Measurements from ENCODE around the gene AOPEP. TPM values are rescaled to one million over a fixed set of nuclear protein-coding genes. Genes with fewer than 3 reads are reported as not detected.

The AOPEP gene
- total RNA-seq, 1 donor from 2014 or later, result 32.1 TPM

DNA sequence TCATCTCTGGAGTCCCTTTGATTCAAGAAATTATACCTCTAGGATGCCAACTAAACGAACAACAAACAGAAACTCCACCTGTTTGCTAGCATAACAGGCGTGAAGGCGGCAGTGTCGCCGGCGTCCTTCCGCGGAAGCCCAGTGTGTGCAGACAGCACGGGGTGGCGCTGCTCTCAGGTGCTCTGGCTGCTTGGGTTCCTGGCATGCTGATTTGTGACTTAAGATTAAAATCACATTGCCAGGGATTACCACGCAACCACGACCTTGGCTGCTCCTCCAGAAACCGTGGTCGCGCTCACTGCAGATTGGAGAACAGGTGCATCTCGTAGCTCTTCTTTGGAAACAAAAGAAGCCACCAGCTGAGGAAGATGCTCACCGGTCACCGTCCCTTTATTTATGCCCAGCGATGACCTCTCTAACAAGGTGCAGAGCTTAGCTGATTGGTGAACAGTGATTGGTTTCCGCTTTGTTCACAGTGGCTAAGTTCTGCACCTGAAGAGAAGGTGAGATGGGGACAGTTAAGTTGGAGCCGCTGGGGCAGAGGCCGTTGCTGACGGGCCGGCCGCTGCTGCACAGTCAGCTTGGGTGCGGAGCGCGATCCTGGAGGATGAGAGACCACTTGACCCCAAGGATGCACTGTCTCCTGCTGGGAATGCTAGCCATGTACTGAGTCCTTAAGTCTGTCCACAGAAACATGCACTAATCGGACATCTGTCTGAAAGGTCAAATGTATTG is 358.7 kb downstream of the AOPEP start:
- no peak for DNase-seq

DNA sequence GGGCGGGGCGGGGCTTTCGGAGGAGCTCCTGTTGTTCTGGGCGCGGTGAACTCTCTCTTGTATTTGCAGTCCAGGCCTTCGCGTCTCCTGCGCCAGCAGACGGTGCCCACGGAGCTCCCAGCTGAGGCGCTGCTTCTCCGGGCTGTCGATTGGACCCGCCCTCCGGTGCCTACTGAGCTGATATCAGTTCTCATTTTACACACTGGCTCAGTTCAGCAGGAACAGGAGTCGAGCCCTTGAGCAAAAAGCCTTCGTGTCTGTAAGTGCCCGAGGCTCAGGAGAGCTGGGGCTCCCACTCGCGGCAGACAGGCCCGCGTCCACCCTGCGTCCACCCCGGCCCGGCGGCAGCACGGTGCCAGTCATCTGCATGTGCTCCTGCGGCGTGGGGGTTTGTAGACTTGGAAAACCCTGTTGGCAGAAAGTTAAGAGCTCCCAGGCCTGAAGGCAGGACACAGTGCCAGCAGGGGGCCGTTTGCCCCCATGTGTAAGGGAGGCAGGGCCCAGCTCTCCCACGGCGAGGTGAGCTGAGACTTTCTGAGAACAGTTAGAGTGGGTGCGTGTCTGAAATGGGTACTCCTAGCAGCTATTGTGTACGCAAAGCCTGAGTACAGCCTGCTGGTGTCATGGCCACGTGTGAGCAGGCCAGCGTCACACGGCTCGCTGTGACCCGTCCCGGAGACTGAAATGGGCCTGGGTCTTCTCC is 359.5 kb downstream of the AOPEP start:
- no peak for DNase-seq

DNA sequence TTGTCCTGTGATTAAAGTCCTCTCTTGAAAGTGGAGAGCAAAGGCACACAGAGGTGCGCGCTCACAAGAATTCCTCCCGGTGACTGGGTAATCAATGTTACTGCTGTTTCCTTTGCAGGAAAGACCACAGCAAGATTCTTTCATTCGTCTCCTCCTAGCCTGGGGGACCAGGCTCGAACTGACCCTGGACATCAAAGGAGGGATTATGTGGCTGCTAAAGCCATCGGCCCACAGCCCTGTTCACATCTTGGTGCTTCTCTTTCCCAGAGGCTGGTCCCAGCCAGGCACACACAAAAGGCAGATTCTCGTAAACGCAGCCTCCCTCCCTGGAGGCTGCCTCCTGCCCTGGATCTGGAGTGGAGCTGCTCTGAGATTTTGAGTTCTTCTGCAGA is 360.1 kb downstream of the AOPEP start:
- no peak for DNase-seq

DNA sequence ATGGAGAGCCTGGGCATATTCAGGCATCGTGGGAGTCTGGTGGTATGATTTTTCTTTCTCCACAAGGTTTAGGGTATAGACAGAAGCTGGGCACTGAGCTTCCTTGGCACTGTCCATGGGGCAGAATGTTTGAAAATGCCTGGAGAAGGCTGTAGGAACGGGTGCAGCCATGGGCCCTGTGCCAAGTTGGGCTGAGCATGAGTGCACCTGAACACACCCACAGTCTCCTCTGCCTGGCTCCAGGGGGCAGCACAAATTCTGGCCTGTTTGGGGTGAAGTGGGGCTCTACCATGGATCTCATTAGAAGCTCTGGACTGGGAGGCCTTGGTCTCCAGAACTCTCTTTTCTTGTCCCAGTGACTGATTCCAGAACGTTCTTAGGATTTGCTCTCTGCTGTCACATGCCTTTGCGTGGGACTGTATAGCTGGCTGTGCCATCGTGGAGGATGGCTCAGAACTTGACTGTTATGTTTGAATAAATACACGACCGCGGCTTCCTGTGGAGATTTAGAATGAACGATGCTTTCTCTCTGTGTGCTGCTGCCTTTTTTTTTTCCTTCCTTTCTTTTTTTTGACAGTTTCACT is 361.3 kb downstream of the AOPEP start:
- no peak for DNase-seq

DNA sequence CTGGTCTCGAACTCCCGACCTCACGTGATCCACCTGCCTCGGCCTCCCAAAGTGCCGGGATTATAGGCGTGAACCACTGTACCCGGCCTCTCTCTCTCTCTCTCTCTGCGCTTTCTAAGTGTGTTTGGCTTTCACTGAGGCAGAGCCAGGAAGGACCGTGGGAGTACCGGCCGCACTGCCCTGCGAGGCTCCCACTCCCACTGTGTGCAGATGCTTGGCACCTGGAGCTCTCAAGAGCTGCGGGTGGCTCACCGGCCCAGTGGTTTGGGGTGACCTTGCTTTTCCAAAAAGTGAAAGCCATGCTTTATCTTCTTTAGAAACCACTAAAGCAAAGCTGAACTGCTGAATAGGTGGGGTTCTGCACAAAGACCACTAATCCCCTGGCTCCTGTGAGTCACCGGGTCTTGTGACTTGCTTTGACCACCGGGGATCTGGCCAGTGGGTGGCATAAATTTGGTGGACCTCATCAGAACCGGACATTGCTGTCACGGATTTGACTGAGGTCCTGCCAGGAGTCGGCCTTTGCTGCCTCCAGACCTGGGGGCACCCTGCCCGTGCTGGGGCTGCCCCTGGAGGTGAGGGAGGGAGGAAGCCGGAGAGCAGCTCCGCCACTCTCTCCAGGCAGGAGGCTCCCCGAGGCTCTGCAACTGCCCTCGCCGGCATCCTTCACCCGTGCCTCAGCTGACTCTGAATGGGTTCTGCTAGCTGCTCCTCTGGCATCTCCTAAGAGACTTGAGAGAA is 362.1 kb downstream of the AOPEP start:
- DNase-seq, result no peak

DNA sequence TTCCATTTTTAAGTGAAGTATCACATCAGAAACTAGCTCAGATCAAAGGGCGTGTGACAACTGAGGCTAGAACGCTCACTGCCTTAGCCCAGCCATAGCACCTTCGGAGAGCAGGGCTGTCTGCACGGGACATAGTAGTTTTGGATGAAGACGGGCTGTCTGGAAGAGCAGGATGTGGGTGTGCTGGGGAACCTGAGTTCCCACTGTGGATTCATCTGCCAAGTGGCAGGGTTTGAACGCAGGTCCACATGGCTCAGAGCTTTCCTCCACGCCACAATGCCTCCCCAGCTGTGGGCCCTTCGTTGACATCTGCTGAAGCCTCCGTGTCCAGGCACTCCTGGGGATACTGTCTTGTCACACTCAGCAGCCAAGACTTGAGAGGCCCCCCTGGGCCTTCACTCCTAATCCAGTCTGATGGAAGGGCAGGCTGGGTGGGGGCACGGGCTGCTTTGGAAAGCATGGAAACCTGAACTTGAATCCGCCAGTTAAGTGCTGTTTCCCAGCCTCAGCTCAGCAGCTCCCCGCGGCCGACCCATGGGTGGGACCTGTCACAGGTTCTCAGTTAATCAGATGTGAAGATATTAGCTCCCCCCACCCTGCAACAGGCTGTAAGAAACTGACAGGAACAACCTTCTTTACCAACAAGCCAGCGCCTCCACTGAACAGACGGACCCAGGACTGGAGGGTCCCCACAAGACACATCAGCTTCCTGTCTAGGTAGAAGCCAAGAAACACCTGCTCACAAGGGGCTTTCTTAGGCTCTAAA is 362.9 kb downstream of the AOPEP start:
- DNase-seq, result no peak

DNA sequence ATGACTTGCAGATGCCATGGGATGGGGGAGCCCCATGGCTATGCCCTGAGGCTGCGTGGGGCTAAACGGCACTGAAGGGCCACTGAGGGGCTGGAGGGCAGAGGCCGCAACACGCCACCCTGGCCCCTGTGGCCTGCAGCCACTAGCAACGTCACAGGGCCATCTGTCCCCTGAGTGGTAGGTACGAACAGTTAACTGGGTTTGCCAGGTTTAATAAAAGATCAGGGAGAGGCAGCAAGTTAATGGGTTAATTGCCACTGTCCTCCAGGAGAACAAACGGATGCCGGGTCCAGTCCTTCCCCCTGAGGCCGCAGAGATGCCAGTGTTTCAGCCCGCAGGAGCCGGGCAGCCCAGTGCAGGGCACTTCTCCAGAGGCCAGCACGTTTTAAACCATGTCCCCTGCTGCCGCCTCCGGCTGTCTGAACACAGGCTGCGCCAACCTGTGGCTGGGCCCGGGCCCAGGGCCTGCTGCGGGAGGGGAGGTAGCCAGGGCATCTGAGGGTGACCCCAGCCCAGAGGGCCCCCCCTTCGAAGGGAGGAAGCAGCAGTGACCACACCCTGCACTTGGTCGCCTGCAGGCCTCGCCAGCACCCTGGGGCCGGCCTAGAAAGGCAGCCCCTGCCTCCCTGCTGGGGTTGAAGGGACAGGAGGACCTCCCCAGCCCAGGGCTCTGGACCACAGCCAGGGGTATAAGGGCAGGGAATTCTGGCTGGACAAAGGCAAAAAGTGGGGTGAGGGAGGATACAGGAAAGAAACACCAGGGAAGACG is 363.7 kb downstream of the AOPEP start:
- DNase-seq, result no peak

DNA sequence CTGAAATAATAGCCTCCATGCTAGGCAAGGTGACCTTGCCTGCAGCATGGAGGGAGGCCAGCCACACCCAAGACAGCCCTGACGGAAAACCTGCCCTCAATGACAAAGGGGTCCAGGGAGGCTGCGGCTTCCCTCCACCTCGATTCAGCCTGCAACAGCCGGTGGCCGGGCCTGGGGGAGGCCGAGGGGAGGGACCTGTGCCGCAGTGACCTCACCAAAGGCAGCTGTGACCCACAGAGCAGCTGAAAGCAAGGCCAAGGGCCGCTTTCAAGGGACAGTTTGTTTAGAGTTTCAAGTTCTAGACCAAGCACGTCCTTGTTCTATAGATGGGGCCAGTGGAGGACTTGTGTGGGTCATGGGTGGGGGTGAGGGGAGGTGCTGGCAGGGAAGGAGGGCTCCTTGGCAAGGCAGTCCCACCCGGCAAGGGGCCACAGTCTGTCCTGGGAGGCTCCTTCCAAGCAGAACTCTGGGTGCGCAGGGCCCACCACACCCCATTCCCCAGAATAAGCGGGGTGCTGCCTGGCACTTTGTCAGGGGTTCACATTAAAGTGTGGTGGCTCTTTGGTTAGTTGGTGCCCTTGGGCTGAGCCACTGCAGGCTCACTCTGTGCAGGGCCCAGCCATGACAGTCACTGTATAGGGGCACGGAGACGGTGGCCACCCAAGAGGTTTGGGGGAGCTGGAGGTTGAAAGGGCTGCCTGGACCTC is 364.5 kb downstream of the AOPEP start:
- DNase-seq, result no peak

DNA sequence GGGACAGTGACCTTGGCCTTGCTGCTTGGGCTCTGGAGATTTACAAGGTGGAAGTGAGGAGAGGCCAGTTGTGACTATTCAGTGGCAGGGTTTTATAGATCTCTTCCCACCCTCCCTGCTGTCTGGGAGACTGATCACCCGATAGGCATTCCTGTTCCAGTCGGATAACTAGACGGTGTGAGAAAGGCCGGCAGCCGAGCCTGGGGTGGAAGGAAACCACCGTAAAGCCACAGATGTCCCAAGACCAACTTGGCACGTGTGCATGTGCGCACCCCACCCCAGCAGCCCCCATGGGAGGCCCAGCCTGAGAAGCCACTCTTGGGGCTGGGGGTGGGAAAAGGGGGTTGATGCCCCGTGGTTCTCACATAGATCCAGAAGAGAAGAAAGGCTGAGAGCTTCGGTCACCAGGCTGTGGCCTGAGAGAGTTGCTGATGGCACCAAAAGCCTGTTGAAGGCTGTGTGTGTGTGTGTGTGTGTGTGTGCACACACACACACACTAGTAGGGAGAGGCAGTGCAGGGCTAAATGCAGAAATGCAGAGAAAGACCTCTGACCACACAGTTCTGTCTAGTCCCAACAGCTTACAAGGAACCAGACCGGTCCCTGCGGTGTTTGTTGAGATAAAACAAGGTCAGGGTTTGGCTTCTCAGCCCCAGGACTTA is 365.2 kb downstream of the AOPEP start:
- DNase-seq, result no peak

DNA sequence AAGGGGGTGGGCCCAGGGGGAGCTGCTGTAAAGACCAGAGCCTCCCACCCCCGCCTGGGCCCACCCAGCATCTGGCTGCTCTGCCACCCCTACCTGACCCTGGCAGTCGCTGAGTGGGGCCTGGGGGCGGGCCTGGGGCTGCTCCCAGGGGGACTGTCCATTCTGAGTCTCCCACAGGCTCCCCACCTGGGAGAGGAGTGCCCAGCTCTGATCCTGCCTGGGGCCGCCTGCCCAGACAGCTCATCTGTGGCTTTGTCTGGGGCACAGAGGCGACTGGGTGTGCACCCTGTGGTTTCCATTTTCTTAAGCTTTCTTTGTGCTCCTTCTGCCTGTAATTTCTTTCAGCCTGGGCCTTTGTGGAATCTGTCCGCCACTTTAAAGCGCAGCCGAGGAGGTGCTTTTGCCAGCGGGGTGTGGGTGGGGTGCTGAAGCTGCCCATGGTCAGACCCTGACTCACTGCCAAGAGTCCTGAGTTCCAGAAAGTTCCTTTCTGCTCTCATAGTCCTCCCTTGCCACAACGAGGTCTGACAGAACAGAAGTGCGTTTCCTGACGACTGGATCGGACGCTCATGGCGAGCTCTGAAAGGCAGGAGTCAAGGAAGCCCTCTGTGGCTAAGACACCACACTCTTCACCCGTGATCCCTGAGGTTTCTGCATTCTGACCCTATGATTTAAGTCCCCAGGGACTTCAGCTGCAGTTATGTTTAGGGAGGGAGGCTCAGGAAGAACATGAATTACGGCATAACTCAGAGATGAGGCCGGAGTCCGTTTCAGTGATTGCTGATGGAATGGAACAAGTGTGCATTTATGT is 366.0 kb downstream of the AOPEP start:
- DNase-seq, result no peak

DNA sequence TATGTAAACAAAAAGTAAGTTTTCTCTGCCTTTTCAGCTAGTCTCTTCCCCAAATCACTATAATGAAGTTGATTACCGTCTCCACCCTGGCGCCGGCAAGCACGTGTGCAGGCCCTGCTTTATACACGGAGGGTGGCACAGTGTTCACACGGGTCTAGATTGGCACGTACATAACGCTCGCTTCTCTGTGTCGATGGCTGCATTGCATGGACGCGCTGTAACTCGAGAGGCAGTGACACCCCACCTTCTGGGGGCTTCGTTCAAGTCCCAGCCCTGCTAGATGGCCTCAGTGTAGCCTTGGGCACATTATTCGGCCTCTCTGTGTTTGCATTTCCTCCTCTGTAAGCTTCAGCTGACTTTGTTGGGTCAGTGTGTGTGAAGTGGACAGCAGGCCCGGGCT is 367.1 kb downstream of the AOPEP start:
- no peak for DNase-seq

DNA sequence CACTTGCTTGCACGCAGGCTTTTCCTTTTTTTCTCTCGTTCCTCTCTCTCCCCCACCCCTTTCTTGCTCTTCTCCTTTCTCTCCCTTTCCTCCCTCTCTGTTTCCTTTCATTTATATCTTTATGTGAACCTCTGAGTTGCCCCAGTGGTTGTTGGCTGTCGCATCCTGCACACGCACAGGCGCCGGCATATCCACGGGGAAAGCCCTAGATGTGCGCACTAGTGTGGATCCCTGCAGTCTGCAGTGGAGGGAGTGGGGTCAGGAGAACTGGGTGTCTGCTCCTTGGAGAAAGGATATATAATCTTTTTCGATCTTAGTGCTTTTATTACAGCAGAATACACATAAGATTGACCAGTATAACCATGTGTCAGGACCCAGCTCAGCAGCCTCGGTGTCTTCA is 367.5 kb downstream of the AOPEP start:
- DNase-seq, result no peak

DNA sequence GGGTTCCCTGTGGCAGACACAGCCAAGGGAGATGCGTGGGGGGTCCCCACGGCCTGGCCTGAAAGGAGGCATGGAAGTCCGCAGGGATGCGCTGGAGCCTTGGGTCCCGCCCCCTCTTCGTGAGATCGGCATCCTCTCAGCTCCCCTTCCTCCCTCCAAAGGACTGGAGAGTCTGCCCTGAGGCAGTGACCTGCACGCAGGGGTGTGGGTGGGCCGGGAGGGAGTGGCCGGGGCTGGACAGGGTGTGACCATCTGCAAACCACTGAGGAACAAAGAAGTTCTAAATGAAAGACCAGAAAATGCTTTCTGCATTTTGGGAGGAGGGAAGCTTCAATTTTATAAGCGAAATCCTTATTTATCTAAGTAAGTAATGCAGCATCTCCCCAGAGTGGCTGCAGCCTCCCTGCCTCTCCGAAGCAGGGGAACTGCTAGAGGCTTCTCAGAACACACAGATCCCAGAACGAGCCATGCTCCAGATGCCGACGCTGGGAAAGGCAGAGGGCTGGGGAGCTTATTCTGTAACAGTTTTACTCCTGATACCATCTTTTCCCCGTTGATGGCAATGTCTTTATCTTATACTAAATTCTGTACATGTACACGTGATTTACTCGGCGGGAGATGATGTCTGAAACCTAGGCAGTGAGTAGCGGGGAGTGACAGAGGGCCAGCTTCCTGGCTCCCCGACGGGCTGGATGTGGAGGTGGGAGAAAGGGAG is 369.3 kb downstream of the AOPEP start:
- no peak for DNase-seq

DNA sequence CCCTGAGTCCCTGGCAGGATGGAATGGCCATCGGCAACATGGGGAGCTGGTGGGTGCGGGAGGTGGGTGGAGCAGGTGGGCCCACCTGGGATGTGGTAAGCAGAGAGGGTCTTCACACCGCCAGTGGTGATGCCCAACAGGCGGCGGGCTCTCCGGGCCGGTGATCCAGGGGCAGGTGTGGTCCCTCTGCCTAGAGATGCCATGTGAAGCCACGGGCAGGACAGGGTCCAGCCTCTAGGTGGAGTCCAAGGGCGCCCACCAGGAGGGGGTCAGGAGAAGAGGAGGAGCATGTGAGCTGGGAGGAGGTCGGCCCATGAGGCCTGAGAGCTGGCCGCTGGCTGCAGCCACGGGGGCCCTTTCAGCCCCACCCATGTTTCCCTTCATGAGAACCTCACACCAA is 369.9 kb downstream of the AOPEP start:
- no peak for DNase-seq

DNA sequence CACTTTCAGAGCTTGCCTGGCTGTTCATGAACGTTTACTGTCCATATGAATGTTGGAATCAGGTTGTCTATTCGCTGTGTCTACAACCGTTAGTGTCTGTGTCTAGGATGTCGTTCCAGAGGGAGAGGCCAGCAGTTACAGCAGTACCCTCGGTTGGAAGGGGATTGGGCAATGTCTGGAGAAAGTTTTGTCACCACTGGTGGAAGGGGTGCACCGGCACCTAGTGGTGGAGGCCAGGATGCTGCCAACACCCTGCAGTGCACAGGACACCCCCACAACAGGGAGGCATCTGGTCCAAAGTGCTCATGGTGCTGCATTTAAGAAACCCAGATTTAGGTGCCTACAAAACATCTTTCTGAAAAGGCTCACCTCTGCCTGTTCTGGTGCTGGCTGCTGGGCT is 370.3 kb downstream of the AOPEP start:
- no peak for DNase-seq

DNA sequence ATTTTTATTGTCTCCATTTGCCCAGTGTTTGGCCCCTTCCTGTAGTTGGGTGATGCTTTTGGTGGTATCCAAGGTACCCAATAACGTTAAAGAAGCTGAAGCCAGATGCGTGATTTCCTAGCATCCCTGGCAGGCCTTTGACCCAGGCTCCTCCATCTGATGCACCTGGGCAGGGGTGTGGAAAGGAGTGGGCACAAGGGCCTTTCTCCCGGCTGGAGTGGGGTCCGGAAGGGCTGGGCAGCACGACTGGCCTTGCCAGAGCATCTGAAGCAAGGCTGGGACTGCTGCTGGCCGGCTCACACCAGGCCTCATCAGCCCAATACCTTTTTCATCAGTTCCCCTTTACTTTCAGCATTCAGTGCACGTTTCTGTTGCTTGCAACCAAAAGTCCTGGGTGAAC is 370.8 kb downstream of the AOPEP start:
- DNase-seq, result no peak

DNA sequence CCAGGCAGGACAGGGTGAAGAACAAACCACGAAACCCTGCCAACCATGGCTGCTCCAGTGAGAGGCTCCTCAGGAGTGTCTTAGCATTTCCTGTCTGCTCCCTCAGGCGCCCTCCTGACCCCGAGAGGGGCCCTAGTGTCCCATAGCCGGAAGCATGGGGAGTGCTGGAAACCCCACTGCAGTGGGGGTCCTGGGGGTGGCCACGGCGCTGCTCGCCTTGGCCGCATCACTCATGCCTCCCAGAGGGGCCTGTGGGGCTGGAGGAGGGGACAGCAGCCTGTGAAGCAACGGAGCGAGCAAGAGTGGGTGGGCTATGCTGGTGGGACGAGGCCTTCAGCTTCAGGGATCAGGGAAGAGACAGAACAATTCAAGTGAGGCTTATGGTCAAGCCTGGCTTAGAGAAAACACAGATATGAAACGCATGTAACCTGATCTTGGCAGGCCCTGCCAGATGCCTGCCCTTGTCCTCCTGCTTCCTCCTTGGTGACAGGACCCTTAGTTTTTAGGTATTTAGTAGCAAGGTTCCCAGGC is 372.0 kb downstream of the AOPEP start:
- DNase-seq, result no peak

DNA sequence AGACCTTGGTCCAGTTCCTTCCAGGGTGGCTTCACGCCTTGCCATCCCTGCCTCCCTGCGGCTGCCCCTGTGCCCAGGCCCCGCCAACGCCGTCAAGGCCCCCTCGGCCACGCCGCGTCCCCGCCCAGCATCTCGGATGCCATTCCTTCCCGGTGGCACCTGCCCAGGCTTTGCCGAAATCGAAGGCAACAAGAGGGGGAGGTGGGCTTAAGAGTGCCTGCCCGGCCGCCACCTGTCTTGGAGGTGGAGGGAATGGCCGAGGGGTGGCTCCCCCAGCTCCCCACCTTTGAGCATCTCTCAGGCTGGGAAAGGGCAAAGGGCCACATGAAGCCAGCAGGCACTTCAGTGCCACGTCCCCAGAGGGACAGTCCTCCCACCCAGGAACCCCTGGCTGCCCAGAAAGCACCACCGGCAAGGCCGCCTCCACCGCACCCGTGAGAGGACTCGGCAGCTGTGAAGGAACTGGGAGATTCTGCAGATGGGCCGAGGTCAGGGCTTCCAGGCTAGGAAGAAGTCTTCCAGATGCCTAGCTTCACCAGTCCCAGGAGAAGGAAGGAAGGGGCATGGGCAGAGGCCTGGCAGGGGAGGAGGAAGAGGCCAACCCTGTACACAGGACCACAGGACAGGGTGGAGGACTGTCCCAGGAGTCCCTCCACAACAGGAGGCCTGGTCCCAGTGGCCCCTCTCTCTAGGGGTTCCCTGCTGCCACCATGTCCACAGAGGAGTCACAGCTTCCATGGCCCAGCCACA is 373.0 kb downstream of the AOPEP start:
- no peak for DNase-seq
